Measurements from ENCODE around the gene CDH4.

Gene CDH4

GRCh38 chr20:61251529-61252393 lies at the start of gene CDH4 (continued):
- TF ChIP-seq ZNF513 (tag by site-specific recombination; IDR thresholded peaks at IDR 0.05) (no peak), ZBTB26 (tag by site-specific recombination; optimal IDR thresholded peaks at IDR 0.05) (peak; percentile 56), ZBTB20 (tag by site-specific recombination; IDR thresholded peaks at IDR 0.05) (peak; percentile 50; the same call in 1 of the 2 replicates), ZNF768 (tag by site-specific recombination; IDR thresholded peaks at IDR 0.05) (no peak), ZNF558 (tag by site-specific recombination; IDR thresholded peaks at IDR 0.05) (no peak), ZNF239 (tag by site-specific recombination; IDR thresholded peaks at IDR 0.05) (no peak), ZEB2 (tag by site-specific recombination; IDR thresholded peaks at IDR 0.05) (no peak), ELK4 (IDR thresholded peaks at IDR 0.05; ENCODE audit: borderline replicate concordance, low read depth, low read length) (no peak), ZNF335 (tag by site-specific recombination; conservative IDR thresholded peaks at IDR 0.05) (peak; percentile 72), KLF16 (tag by site-specific recombination; IDR thresholded peaks at IDR 0.05) (no peak), GLIS1 (tag by site-specific recombination; IDR thresholded peaks at IDR 0.05) (no peak), HOXD13 (CRISPR knock-in tag; IDR thresholded peaks at IDR 0.05; ENCODE audit: borderline replicate concordance) (no peak), ZBTB8A (tag by site-specific recombination; IDR thresholded peaks at IDR 0.05) (peak; percentile 54), ZNF571 (tag by site-specific recombination; IDR thresholded peaks at IDR 0.05) (no peak), ZNF544 (tag by site-specific recombination; IDR thresholded peaks at IDR 0.05) (no peak), ZNF26 (tag by site-specific recombination; IDR thresholded peaks at IDR 0.05) (no peak), ZNF202 (tag by site-specific recombination; IDR thresholded peaks at IDR 0.05; ENCODE audit: borderline replicate concordance) (no peak), ZNF654 (tag by site-specific recombination; IDR thresholded peaks at IDR 0.05; ENCODE audit: low read depth) (no peak), ZNF19 (tag by site-specific recombination; IDR thresholded peaks at IDR 0.05; ENCODE audit: low read depth) (no peak), ZNF366 (tag by site-specific recombination; conservative IDR thresholded peaks at IDR 0.05) (no peak), CTCF (tag by site-specific recombination; IDR thresholded peaks at IDR 0.05) (no peak), ZNF830 (tag by site-specific recombination; IDR thresholded peaks at IDR 0.05; ENCODE audit: low read depth) (no peak), ZNF394 (tag by site-specific recombination; IDR thresholded peaks at IDR 0.05; ENCODE audit: borderline replicate concordance) (no peak), ZFHX2 (tag by site-specific recombination; conservative IDR thresholded peaks at IDR 0.05) (peak; percentile 61)
- TF ChIP-seq, protein P1, sequence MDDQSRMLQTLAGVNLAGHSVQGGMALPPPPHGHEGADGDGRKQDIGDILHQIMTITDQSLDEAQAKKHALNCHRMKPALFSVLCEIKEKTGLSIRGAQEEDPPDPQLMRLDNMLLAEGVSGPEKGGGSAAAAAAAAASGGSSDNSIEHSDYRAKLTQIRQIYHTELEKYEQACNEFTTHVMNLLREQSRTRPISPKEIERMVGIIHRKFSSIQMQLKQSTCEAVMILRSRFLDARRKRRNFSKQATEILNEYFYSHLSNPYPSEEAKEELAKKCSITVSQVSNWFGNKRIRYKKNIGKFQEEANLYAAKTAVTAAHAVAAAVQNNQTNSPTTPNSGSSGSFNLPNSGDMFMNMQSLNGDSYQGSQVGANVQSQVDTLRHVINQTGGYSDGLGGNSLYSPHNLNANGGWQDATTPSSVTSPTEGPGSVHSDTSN (CRISPR knock-in tag; IDR thresholded peaks at IDR 0.05): no peak
- TF ChIP-seq, protein P2, sequence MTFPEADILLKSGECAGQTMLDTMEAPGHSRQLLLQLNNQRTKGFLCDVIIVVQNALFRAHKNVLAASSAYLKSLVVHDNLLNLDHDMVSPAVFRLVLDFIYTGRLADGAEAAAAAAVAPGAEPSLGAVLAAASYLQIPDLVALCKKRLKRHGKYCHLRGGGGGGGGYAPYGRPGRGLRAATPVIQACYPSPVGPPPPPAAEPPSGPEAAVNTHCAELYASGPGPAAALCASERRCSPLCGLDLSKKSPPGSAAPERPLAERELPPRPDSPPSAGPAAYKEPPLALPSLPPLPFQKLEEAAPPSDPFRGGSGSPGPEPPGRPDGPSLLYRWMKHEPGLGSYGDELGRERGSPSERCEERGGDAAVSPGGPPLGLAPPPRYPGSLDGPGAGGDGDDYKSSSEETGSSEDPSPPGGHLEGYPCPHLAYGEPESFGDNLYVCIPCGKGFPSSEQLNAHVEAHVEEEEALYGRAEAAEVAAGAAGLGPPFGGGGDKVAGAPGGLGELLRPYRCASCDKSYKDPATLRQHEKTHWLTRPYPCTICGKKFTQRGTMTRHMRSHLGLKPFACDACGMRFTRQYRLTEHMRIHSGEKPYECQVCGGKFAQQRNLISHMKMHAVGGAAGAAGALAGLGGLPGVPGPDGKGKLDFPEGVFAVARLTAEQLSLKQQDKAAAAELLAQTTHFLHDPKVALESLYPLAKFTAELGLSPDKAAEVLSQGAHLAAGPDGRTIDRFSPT (tag by site-specific recombination; IDR thresholded peaks at IDR 0.05): no peak
